ENCODE measurements around the gene NPAS2. TPM values are rescaled to one million over a fixed set of nuclear protein-coding genes. Genes with fewer than 3 reads are reported as not detected.

NPAS2 gene
- total and polyA plus RNA-seq, 2 donors (not counting 1 experiment from before 2014, with no cell fraction given): 3.6 to 4.9 TPM

DNA sequence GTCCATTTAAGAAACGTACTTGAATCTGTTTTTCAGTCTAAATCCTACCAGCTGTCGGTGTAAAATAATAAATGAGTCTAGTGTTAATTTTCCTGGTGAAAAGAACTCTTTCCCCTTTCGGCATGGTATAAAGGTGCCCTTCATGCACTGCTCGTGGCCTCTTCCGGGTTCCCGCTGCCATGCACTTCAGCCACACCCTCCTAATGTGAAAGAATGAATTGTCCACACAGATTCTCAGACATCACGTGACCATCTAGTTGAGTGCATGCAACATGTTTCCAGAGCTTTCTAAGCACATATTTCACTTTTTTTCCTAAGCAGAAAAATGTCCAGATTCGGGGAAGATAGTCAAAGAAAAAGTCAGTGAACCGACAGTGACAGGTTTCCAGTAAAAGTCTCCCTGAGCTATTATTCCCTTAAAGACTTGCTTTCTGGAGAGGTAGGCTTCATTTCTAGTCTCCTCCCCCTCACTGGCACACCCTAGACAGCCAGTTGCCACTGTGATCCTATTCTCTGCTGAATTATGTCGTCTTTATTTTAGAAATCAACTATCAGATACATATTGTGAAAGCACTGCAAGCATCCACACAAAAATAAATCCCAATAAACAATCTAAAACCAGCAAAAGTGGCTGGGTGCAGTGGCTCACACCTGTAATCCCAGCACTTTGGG, 116.3 kb downstream of the NPAS2 start:
- Histone ChIP-seq H3K27ac (ENCODE audit: insufficient read depth, low read length) (no peak overlapping the region), H3K36me3 (ENCODE audit: control insufficient read depth, insufficient read depth, low read length) (no peaks in the 10 kb centered on the region), H3K27me3 (ENCODE audit: control insufficient read depth, insufficient read depth, low read length) (no peaks in the 10 kb centered on the region), H3K9ac (ENCODE audit: insufficient read depth, low read length) (no peak overlapping the region), H2AFZ (ENCODE audit: low read length) (no peak overlapping the region), H3K9me3 (ENCODE audit: control insufficient read depth, insufficient read depth, low read depth, low read length) (no peaks in the 10 kb centered on the region), H3K4me1 (ENCODE audit: control insufficient read depth, extremely low read depth, insufficient read depth, low read length) (peaks cover 3% of the 10 kb centered on the region), H3K4me3 (replicated peaks in 1 of 4; ENCODE audit: control extremely low read depth in 1 of 4, insufficient read depth in 1 of 4, low read depth in 3 of 4, low read length in 4 of 4) (no peak overlapping the region), H3K4me2 (ENCODE audit: extremely low read depth, insufficient read depth, low read length) (no peak overlapping the region), H3K79me2 (ENCODE audit: control insufficient read depth, insufficient read depth, low read length) (no peaks in the 10 kb centered on the region), H4K20me1 (ENCODE audit: control insufficient read depth, extremely low read depth, insufficient read depth, low read length) (no peaks in the 10 kb centered on the region)
- TF ChIP-seq, protein P1, sequence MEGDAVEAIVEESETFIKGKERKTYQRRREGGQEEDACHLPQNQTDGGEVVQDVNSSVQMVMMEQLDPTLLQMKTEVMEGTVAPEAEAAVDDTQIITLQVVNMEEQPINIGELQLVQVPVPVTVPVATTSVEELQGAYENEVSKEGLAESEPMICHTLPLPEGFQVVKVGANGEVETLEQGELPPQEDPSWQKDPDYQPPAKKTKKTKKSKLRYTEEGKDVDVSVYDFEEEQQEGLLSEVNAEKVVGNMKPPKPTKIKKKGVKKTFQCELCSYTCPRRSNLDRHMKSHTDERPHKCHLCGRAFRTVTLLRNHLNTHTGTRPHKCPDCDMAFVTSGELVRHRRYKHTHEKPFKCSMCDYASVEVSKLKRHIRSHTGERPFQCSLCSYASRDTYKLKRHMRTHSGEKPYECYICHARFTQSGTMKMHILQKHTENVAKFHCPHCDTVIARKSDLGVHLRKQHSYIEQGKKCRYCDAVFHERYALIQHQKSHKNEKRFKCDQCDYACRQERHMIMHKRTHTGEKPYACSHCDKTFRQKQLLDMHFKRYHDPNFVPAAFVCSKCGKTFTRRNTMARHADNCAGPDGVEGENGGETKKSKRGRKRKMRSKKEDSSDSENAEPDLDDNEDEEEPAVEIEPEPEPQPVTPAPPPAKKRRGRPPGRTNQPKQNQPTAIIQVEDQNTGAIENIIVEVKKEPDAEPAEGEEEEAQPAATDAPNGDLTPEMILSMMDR (conservative IDR thresholded peaks at IDR 0.05 in 1 of 2, IDR thresholded peaks at IDR 0.05 in 1 of 2; ENCODE audit: low read depth in 1 of 2, low read length in 2 of 2): no peak
- no peak for TF ChIP-seq EZH2 (IDR thresholded peaks at IDR 0.05; ENCODE audit: low read length, missing control alignments)
- no peak for DNase-seq (ENCODE audit: low read depth in 2 of 2)

DNA sequence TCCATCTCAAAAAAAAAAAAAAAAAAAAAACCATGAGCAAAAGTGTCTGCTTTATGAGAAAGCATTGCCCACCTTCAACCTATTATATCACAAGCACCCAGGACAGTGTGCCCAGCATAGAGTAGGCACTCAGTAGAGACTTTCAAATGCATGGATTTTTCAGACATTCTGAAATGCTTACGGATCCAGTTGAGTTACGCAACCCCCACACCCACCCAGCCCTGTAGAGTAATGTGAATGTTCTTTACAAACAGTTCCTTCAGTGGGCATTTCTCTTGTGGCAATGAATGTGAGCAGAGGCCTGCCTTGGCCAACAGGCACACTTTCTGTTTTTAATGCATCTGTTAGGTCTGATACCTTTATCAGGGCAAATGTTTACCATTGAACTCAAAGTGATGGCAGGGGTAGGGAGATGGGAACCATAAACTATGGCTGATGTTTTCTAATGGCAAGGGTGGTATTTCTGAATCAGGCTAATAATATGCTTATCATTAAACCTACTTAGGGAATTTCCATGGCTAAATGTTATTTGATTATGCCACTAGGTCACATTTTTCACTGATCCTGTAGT, 117.1 kb downstream of the NPAS2 start:
- no peak for DNase-seq (ENCODE audit: low read depth in 2 of 2)
- H3K4me3 ChIP-seq (replicated peaks in 1 of 4; ENCODE audit: control extremely low read depth in 1 of 4, insufficient read depth in 1 of 4, low read depth in 3 of 4, low read length in 4 of 4): no peak overlapping the region
- H3K9ac ChIP-seq (ENCODE audit: insufficient read depth, low read length): no peak overlapping the region
- H3K9me3 ChIP-seq (ENCODE audit: control insufficient read depth, insufficient read depth, low read depth, low read length): no peaks in the 10 kb centered on the region
- no peaks in the 10 kb centered on the region for H3K27me3 ChIP-seq (ENCODE audit: control insufficient read depth, insufficient read depth, low read length)
- peaks cover 3% of the 10 kb centered on the region for H3K4me1 ChIP-seq (ENCODE audit: control insufficient read depth, extremely low read depth, insufficient read depth, low read length)
- H3K79me2 ChIP-seq (ENCODE audit: control insufficient read depth, insufficient read depth, low read length): no peaks in the 10 kb centered on the region
- no peak overlapping the region for H2AFZ ChIP-seq (ENCODE audit: low read length)
- no peak overlapping the region for H3K27ac ChIP-seq (ENCODE audit: insufficient read depth, low read length)
- H3K4me2 ChIP-seq (ENCODE audit: extremely low read depth, insufficient read depth, low read length): no peak overlapping the region
- no peaks in the 10 kb centered on the region for H4K20me1 ChIP-seq (ENCODE audit: control insufficient read depth, extremely low read depth, insufficient read depth, low read length)
- H3K36me3 ChIP-seq (ENCODE audit: control insufficient read depth, insufficient read depth, low read length): no peaks in the 10 kb centered on the region
- no peak for TF ChIP-seq EZH2 (IDR thresholded peaks at IDR 0.05; ENCODE audit: low read length, missing control alignments)
- TF ChIP-seq, protein P1 (conservative IDR thresholded peaks at IDR 0.05 in 1 of 2, IDR thresholded peaks at IDR 0.05 in 1 of 2; ENCODE audit: low read depth in 1 of 2, low read length in 2 of 2): no peak

DNA sequence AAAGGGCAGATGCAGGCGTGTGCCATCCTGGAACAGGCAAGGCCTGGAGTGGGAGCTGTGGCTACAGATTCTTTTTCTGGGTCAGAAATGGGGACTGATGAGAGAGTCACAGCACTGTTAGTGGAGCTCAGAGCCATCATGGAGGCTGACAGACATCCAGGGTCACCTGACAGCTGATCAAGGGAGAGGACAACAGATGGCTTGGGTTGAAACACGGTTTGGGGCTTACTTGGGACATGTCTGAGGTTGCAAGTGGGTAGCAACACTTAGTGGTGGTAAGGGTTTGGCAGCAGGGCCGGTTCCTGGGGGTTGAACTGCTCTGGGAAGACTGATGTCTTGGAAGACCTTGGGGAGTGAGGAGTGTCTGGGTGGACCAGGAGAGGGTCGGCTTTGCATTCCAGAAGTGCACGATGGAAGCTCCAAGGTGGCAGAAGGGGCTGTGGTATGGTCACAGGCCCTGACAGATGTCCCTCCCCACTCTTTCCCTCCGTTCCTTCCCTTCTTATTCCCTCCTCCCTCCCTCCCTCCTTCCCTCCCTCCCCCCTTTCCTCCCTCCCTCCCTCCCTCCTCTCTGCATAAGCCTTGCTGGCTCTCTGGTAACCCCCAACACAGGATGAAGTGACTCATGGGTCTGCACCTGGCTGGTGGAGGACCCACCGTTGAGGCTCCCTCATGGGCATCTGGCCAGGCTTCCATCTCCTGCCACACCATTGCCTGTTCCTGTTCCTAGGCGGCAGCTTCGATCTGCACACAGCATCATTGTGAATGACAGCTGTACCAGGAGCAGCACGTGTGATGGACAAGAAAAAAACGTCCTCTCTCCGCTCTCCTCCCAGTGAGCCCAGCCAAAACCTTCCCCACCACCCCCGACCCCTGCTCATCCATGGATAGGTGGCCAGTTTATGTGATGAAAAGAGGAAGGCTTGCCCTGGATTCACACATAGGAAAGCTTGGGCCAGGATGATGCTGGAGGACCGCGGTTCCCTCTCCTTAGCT, 118.4 kb downstream of the NPAS2 start:
- no peaks in the 10 kb centered on the region for H3K79me2 ChIP-seq (ENCODE audit: control insufficient read depth, insufficient read depth, low read length)
- no peak overlapping the region for H3K4me3 ChIP-seq (replicated peaks in 1 of 4; ENCODE audit: control extremely low read depth in 1 of 4, insufficient read depth in 1 of 4, low read depth in 3 of 4, low read length in 4 of 4)
- H4K20me1 ChIP-seq (ENCODE audit: control insufficient read depth, extremely low read depth, insufficient read depth, low read length): no peaks in the 10 kb centered on the region
- H3K4me1 ChIP-seq (ENCODE audit: control insufficient read depth, extremely low read depth, insufficient read depth, low read length): peaks cover 3% of the 10 kb centered on the region
- no peak overlapping the region for H2AFZ ChIP-seq (ENCODE audit: low read length)
- TF ChIP-seq EZH2 (IDR thresholded peaks at IDR 0.05; ENCODE audit: low read length, missing control alignments): no peak
- TF ChIP-seq, protein P1 (conservative IDR thresholded peaks at IDR 0.05 in 1 of 2, IDR thresholded peaks at IDR 0.05 in 1 of 2; ENCODE audit: low read depth in 1 of 2, low read length in 2 of 2): no peak
- H3K9me3 ChIP-seq (ENCODE audit: control insufficient read depth, insufficient read depth, low read depth, low read length): no peaks in the 10 kb centered on the region
- H3K27me3 ChIP-seq (ENCODE audit: control insufficient read depth, insufficient read depth, low read length): no peaks in the 10 kb centered on the region
- no peak overlapping the region for H3K4me2 ChIP-seq (ENCODE audit: extremely low read depth, insufficient read depth, low read length)
- no peak overlapping the region for H3K27ac ChIP-seq (ENCODE audit: insufficient read depth, low read length)
- no peak for DNase-seq (ENCODE audit: low read depth in 2 of 2)
- no peaks in the 10 kb centered on the region for H3K36me3 ChIP-seq (ENCODE audit: control insufficient read depth, insufficient read depth, low read length)
- no peak overlapping the region for H3K9ac ChIP-seq (ENCODE audit: insufficient read depth, low read length)
